Spleen (tissue), 11 donors: ENCODE results near the gene EVC. TPM values are rescaled to one million over a fixed set of nuclear protein-coding genes. Genes with fewer than 3 reads are reported as not detected.

Experiments used
- DNase-seq: peaks from one replicate; pipeline ENCODE4 v3.0.0-alpha.2; 2020
- H3K27ac ChIP-seq, 8 donors: fragments of 200-600 bp; sonication (generic) in 7 of 8; 1 replicate in 4 of 8; 2 replicates in 4 of 8; pipeline versions ENCODE4 v1.5.0 to v1.8.0; 2016 to 2021; ENCODE audit warnings: inconsistent platforms in 4 of 8, mild to moderate bottlenecking in 4 of 8, moderate library complexity in 1 of 8
- H3K27me3 ChIP-seq, 7 donors: fragments of 200-600 bp; sonication (generic) in 6 of 7; replicated peaks in 1 of 7; 1 replicate in 4 of 7; 2 replicates in 3 of 7; pipeline versions ENCODE4 v1.5.0 to v1.8.0; 2016 to 2021; ENCODE audit warnings: inconsistent platforms in 3 of 7, mild to moderate bottlenecking in 1 of 7
- H3K36me3 ChIP-seq, 6 donors: fragments of 200-600 bp; sonication (generic) in 5 of 6; 1 replicate in 4 of 6; 2 replicates in 2 of 6; pipeline versions ENCODE4 v1.5.0 to v1.8.0; 2016 to 2021; ENCODE audit warnings: inconsistent platforms in 2 of 6
- H3K4me1 ChIP-seq, 6 donors: fragments of 200-600 bp; sonication (generic) in 5 of 6; 1 replicate in 3 of 6; 2 replicates in 3 of 6; pipeline versions ENCODE4 v1.5.0 to v1.8.0; 2016 to 2021; ENCODE audit warnings: inconsistent platforms in 3 of 6
- H3K4me3 ChIP-seq, 8 donors: fragments of 200-600 bp; sonication (generic) in 7 of 8; 1 replicate in 4 of 8; 2 replicates in 4 of 8; pipeline versions ENCODE4 v1.5.0 to v1.8.0; 2016 to 2021; ENCODE audit warnings: inconsistent platforms in 4 of 8, mild to moderate bottlenecking in 4 of 8, moderate library complexity in 2 of 8
- H3K9me3 ChIP-seq, 8 donors: fragments of 200-600 bp; sonication (generic) in 7 of 8; 1 replicate in 4 of 8; 2 replicates in 4 of 8; pipeline versions ENCODE4 v1.5.0 to v1.8.0; 2016 to 2021; ENCODE audit warnings: inconsistent platforms in 4 of 8
- CTCF ChIP-seq, 11 experiments: fragments of 200-600 bp in 7 of 11; fragments of 450-650 bp in 4 of 11; sonication (generic) in 4 of 11; IDR thresholded peaks in 8 of 11; conservative IDR thresholded peaks in 3 of 11; 1 replicate in 7 of 11; 2 replicates in 4 of 11; pipeline versions ENCODE4 v1.4.0 to v1.8.0; 2016 to 2021; ENCODE audit warnings: antibody characterized with exemption in 11 of 11, inconsistent platforms in 4 of 11, mild to moderate bottlenecking in 1 of 11
- POLR2A ChIP-seq, 3 donors: fragments of 450-650 bp; IDR thresholded peaks; one replicate each; pipeline ENCODE4 v1.5.1; 2017; ENCODE audit warnings: antibody characterized with exemption in 3 of 3, mild to moderate bottlenecking in 1 of 3
- POLR2AphosphoS5 ChIP-seq, 3 donors: sonication (generic); formaldehyde crosslinking; IDR thresholded peaks; one replicate each; pipeline ENCODE4 v1.5.1; 2017; ENCODE audit warnings: antibody characterized with exemption in 3 of 3
- WGBS, 5 donors: extraction: QIAGEN DNeasy Blood & Tissue Kit in 3 of 5; methylation state at CpG; one replicate each; pipeline versions ENCODE4 v1.1.5 to v1.1.7; 2013 to 2018; 5-methylcytosine and 5-hydroxymethylcytosine counted together
- intact Hi-C: fragments of 100-400 bp; cut with DNase I; formaldehyde crosslinking; loops from one replicate; pipeline ENCODE4 v1.15.0; 2023; ENCODE audit warnings: low total_unique reads
- polyA plus RNA-seq, 3 donors: library from polyadenylated mRNA; stranded (reverse); fragments of 200-250 nt; gene quantifications; one replicate each; pipeline ENCODE4 v1.2.1, GENCODE V29; 2013
- total RNA-seq, 7 donors: library from RNA; depleted of rRNA in 3 of 7; stranded (reverse); fragments of >200 nt in 3 of 7; fragmentation: NEBNext Ultra II Directional in 4 of 7; extraction: Animal tissue kit (Norgen Biotek cat#: 25700) in 4 of 7; gene quantifications; one replicate each; pipeline versions ENCODE4 v1.1.0 to v1.2.1, GENCODE V29; 2016 to 2021
- donor health status: healthy with polysubstance abuse.
- donor health status: DM: no; HTN: no; CAD: no; lungs with moderate emphysema.
- donor health status: DM: no; HTN: no; CAD: no.
- donor health status: Bipolar disorder and iron deficiency.
- donor health status: healthy.
- donor health status: DM: no; HTN: no; CAD: no.
- donor health status: DM: yes; HTN: yes; CAD: no.

The EVC gene
- total and polyA plus RNA-seq, 10 donors: 0.20 to 13.3 (median 6.9) TPM

DNA sequence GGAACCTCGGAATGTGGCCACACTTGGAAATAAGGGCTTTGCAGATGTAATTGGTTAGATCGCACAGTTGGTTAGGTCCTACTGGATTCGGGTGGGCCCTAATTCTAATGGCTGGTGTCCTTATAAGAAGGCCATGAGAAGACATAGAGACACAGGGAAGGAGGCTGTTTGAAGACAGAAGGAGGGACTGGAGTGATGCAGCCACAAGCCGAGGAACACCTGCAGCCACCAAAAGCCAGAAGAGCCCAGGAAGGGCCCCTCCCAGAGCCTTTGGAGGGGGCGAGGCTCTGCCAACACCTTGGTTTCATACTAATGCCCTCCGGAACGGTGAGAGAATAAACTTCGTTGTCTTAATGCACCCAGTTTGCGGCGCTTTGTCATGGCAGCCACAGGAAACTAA is 47.0 kb downstream of the EVC start:
- Histone ChIP-seq H3K4me3 (no peak overlapping the region), H3K36me3 (peaks cover 0 to 26% (median 0%) of the 10 kb centered on the region in 6 donors), H3K27ac (no peak overlapping the region), H3K4me1 (no peaks in the 10 kb centered on the region), H3K27me3 (peaks cover 0 to 1% (median 0%) of the 10 kb centered on the region in 7 donors), H3K9me3 (peaks cover 0 to 5% (median 0%) of the 10 kb centered on the region in 8 donors)
- no peak for TF ChIP-seq CTCF (IDR thresholded peaks at IDR 0.05 in 8 of 11, conservative IDR thresholded peaks at IDR 0.05 in 3 of 11)
- intact Hi-C loops: no loop called here
- 80 to 93% (median 88%) methylated on average over 10 of the region's 10 CpGs for WGBS, 5 donors
- no peak for DNase-seq

DNA sequence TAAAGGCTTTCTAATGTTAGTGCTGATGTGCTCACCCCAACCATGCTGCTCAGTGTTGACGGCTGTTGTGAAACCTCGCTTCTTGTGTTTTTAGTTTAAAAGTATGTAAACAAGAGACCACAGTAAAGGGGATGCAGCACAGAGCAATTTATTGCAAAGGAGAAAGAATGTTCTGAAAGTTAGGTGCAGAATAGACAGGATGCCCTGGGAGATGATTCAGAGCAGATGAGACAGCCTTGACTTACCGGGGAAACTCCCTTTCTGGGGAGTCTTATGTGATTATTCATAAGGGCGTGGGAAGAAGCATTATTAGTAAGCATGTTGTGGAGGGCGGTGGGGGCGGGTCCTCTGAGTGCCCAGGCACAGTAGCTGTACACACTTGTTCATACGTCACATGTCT is 47.7 kb downstream of the EVC start:
- H3K9me3 ChIP-seq: peaks cover 0 to 5% (median 0%) of the 10 kb centered on the region in 8 donors
- H3K36me3 ChIP-seq: peaks cover 0 to 26% (median 0%) of the 10 kb centered on the region in 6 donors
- no peak for DNase-seq
- H3K27ac ChIP-seq: no peak overlapping the region
- no peaks in the 10 kb centered on the region for H3K27me3 ChIP-seq
- no peaks in the 10 kb centered on the region for H3K4me1 ChIP-seq
- TF ChIP-seq POLR2A (IDR thresholded peaks at IDR 0.05): no peak
- no peak for TF ChIP-seq POLR2AphosphoS5 (IDR thresholded peaks at IDR 0.05)
- TF ChIP-seq CTCF (IDR thresholded peaks at IDR 0.05 in 8 of 11, conservative IDR thresholded peaks at IDR 0.05 in 3 of 11): no peak
- 69 to 77% (median 74%) methylated on average over 7 of the region's 7 CpGs for WGBS, 5 donors
- intact Hi-C loops: no loop called here
- H3K4me3 ChIP-seq: no peak overlapping the region

GRCh38 chr4:5759236-5760075 is 48.5 kb downstream of the EVC start:
- no peak overlapping the region for H3K27ac ChIP-seq
- no peaks in the 10 kb centered on the region for H3K4me1 ChIP-seq
- peaks cover 0 to 5% (median 0%) of the 10 kb centered on the region in 8 donors for H3K9me3 ChIP-seq
- peaks cover 0 to 18% (median 0%) of the 10 kb centered on the region in 6 donors for H3K36me3 ChIP-seq
- TF ChIP-seq CTCF (IDR thresholded peaks at IDR 0.05 in 8 of 11, conservative IDR thresholded peaks at IDR 0.05 in 3 of 11) (no peak), POLR2A (IDR thresholded peaks at IDR 0.05) (no peak), POLR2AphosphoS5 (IDR thresholded peaks at IDR 0.05) (no peak)
- WGBS, 5 donors: 91 to 93% (median 92%) methylated on average over 22 of the region's 22 CpGs
- intact Hi-C loops: no loop called here
- no peaks in the 10 kb centered on the region for H3K27me3 ChIP-seq
- no peak overlapping the region for H3K4me3 ChIP-seq
- DNase-seq: no peak

DNA sequence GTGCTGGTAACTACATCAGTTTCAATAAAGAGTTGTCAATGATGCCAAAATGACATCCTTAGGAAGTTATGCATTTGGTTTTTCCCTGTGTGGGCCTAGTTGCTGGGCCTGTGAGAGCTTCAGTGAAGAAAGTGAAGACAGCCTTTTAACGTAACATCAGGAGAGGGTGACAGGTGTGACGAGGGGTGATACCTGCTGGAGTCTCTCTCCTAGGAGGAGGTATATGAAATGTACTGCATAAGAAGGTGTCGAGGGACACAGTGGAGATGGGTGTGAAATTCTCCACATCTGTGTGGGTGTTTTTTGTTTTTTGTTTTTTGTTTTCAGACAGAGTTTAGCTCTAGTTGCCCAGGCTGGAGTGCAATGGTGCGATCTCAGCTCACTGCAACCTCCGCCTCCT is 49.2 kb downstream of the EVC start:
- Histone ChIP-seq H3K4me1 (no peaks in the 10 kb centered on the region), H3K9me3 (peaks cover 0 to 5% (median 0%) of the 10 kb centered on the region in 8 donors), H3K27me3 (no peaks in the 10 kb centered on the region), H3K4me3 (no peak overlapping the region), H3K27ac (no peak overlapping the region), H3K36me3 (peaks cover 0 to 15% (median 0%) of the 10 kb centered on the region in 6 donors)
- 86 to 96% (median 92%) methylated on average over 5 of the region's 5 CpGs for WGBS, 5 donors
- TF ChIP-seq POLR2A (IDR thresholded peaks at IDR 0.05) (no peak), CTCF (IDR thresholded peaks at IDR 0.05 in 8 of 11, conservative IDR thresholded peaks at IDR 0.05 in 3 of 11) (no peak), POLR2AphosphoS5 (IDR thresholded peaks at IDR 0.05) (no peak)
- intact Hi-C loops: no loop called here
- no peak for DNase-seq
